ENCODE data around the gene TMEM60. TPM values are rescaled to one million over a fixed set of nuclear protein-coding genes. Genes with fewer than 3 reads are reported as not detected.

Gene TMEM60
- total RNA-seq, 1 experiment from 2014 or later, result 19.6 TPM

GRCh38 chr7:77765906-77766800 lies 32.1 kb downstream of the TMEM60 start:
- Mint-ChIP-seq H3K27ac (ENCODE audit: unreplicated experiment) (peak overlapping the region; percentile 76), H3K27me3 (ENCODE audit: insufficient read depth, unreplicated experiment) (no peaks in the 10 kb centered on the region), H3K4me1 (ENCODE audit: low read depth, unreplicated experiment) (peaks cover 14% of the 10 kb centered on the region), H3K9me3 (ENCODE audit: unreplicated experiment) (no peaks in the 10 kb centered on the region), H3K4me3 (ENCODE audit: unreplicated experiment) (peak overlapping the region; percentile 29), H3K36me3 (ENCODE audit: insufficient read depth, unreplicated experiment) (peaks cover 31% of the 10 kb centered on the region)
- intact Hi-C loops (cut with micrococcal nuclease; ENCODE audit: unreplicated experiment), result loop anchor here (2.0 kb wide), 1 partner anchor 33 kb away; the partner anchor contains the start of genes PHTF2 and TMEM60
- peak in 1 of 2 experiments; percentile 26 for DNase-seq
- Histone ChIP-seq H3K27me3 (replicated peaks; ENCODE audit: control insufficient read depth, insufficient read depth, low read length) (no peaks in the 10 kb centered on the region), H3K9me3 (no peaks in the 10 kb centered on the region), H3K4me3 (ENCODE audit: low read depth, low read length) (no peak overlapping the region), H3K4me1 (peaks cover 30% of the 10 kb centered on the region), H3K36me3 (ENCODE audit: control insufficient read depth, insufficient read depth, low read length) (no peaks in the 10 kb centered on the region)
- TF ChIP-seq CTCF (IDR thresholded peaks at IDR 0.05; ENCODE audit: insufficient read depth in 1 of 2, low read depth in 1 of 2, low read length in 1 of 2, severe bottlenecking in 1 of 2, unreplicated experiment in 1 of 2), result no peak
- BruUV-seq (replicated peaks), result no TSS peak
- POLR2A ChIA-PET, result interaction anchor here (0.5 to 0.6 kb wide), 3 partner anchors 79 to 350 kb away, joined by 3 to 5 read pairs (median 4); partner anchors contain the start of gene GSAP
- CTCF ChIA-PET, result interaction anchor here (0.5 to 0.7 kb wide), 2 partner anchors 116 to 254 kb away, joined by 3 to 4 read pairs; no protein-coding TSS in a partner anchor

- no peak for DNase-seq
- H3K4me3 ChIP-seq (ENCODE audit: low read depth, low read length), result no peak overlapping the region
- BruUV-seq (replicated peaks), result no TSS peak
- TF ChIP-seq CTCF (IDR thresholded peaks at IDR 0.05; ENCODE audit: insufficient read depth in 1 of 2, low read depth in 1 of 2, low read length in 1 of 2, severe bottlenecking in 1 of 2, unreplicated experiment in 1 of 2), result no peak
- H3K4me1 ChIP-seq, result peaks cover 30% of the 10 kb centered on the region
- H3K27me3 ChIP-seq (replicated peaks; ENCODE audit: control insufficient read depth, insufficient read depth, low read length), result no peaks in the 10 kb centered on the region
- Mint-ChIP-seq H3K36me3 (ENCODE audit: insufficient read depth, unreplicated experiment) (peaks cover 24% of the 10 kb centered on the region), H3K9me3 (ENCODE audit: unreplicated experiment) (no peaks in the 10 kb centered on the region), H3K4me3 (ENCODE audit: unreplicated experiment) (no peak overlapping the region), H3K27me3 (ENCODE audit: insufficient read depth, unreplicated experiment) (no peaks in the 10 kb centered on the region), H3K27ac (ENCODE audit: unreplicated experiment) (peak overlapping the region; percentile 76), H3K4me1 (ENCODE audit: low read depth, unreplicated experiment) (peaks cover 14% of the 10 kb centered on the region)
- H3K9me3 ChIP-seq, result no peaks in the 10 kb centered on the region
- intact Hi-C loops (cut with micrococcal nuclease; ENCODE audit: unreplicated experiment), result no loop called here
- no peaks in the 10 kb centered on the region for H3K36me3 ChIP-seq (ENCODE audit: control insufficient read depth, insufficient read depth, low read length)
- ChIA-PET POLR2A (no interaction called here), CTCF (no interaction called here)
Observed at GRCh38 chr7:77765481-77765880, 32.8 kb downstream of the TMEM60 start.

- intact Hi-C loops (cut with micrococcal nuclease; ENCODE audit: unreplicated experiment), result no loop called here
- no peaks in the 10 kb centered on the region for H3K27me3 ChIP-seq (replicated peaks; ENCODE audit: control insufficient read depth, insufficient read depth, low read length)
- no peak overlapping the region for H3K4me3 ChIP-seq (ENCODE audit: low read depth, low read length)
- DNase-seq, result no peak
- Mint-ChIP-seq H3K27me3 (ENCODE audit: insufficient read depth, unreplicated experiment) (no peaks in the 10 kb centered on the region), H3K36me3 (ENCODE audit: insufficient read depth, unreplicated experiment) (peaks cover 9% of the 10 kb centered on the region), H3K4me1 (ENCODE audit: low read depth, unreplicated experiment) (peaks cover 13% of the 10 kb centered on the region), H3K4me3 (ENCODE audit: unreplicated experiment) (no peak overlapping the region), H3K27ac (ENCODE audit: unreplicated experiment) (no peak overlapping the region), H3K9me3 (ENCODE audit: unreplicated experiment) (no peaks in the 10 kb centered on the region)
- POLR2A ChIA-PET, result no interaction called here
- no peak for TF ChIP-seq CTCF (IDR thresholded peaks at IDR 0.05; ENCODE audit: insufficient read depth in 1 of 2, low read depth in 1 of 2, low read length in 1 of 2, severe bottlenecking in 1 of 2, unreplicated experiment in 1 of 2)
- no peaks in the 10 kb centered on the region for H3K36me3 ChIP-seq (ENCODE audit: control insufficient read depth, insufficient read depth, low read length)
- no peaks in the 10 kb centered on the region for H3K9me3 ChIP-seq
- no TSS peak for BruUV-seq (replicated peaks)
- CTCF ChIA-PET, result no interaction called here
- peaks cover 16% of the 10 kb centered on the region for H3K4me1 ChIP-seq
Observed at GRCh38 chr7:77760809-77761453, 37.3 kb downstream of the TMEM60 start.
